NCI-H1417 (cell line): ENCODE data around the gene C12orf75.
"Not testable (repeated sequence)": the region's sequence is repeated elsewhere in the genome, so short reads cannot be mapped to it uniquely, and the experiment has no call there.

ENCODE experiments used
- DNase-seq, 3 experiments: peaks; one replicate each; lab custom pipeline; 2025; lab: John Stamatoyannopoulos, UW

C12orf75 gene

GRCh38 chr12:105377077-105377476, 46.6 kb downstream of the C12orf75 start:
- no peak for DNase-seq

GRCh38 chr12:105378911-105379310, 48.4 kb downstream of the C12orf75 start:
- DNase-seq: peak in 2 of 3 experiments; percentile 42 to 73

GRCh38 chr12:105382771-105383622, 52.5 kb downstream of the C12orf75 start:
- DNase-seq: peak; percentile 58 to 86 (median 77)

GRCh38 chr12:105384220-105384619, 53.7 kb downstream of the C12orf75 start:
- no peak for DNase-seq

GRCh38 chr12:105384916-105385535, 54.5 kb downstream of the C12orf75 start:
- no peak for DNase-seq

DNA sequence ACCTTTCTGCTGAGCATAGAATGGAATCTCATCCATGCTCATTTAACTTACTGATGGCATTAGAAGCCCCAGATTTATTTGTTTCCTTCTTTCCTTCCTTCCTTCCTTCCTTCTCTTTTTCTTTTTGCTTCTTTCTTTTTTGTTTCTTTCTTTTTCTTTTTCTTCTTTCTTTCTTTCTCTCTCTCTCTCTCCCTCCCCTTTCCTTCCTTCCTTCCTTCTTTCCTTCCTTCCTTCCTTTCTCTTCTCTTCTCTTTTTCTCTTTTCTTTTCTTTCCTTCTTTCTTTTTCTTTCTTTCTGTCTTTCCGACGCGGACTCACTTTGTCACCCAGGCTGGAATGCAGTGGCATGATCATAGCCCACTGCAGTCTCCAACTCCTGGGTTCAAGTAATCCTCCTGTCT, 55.9 kb downstream of the C12orf75 start:
- DNase-seq: no peak

GRCh38 chr12:105391231-105391630, 60.7 kb downstream of the C12orf75 start:
- no peak for DNase-seq

- no peak for DNase-seq
Observed at GRCh38 chr12:105393587-105393986, 63.1 kb downstream of the C12orf75 start.

GRCh38 chr12:105396024-105396423, 65.5 kb downstream of the C12orf75 start:
- DNase-seq: no peak

GRCh38 chr12:105396983-105397382, 66.5 kb downstream of the C12orf75 start:
- DNase-seq: no peak

GRCh38 chr12:105398930-105399329, 68.4 kb downstream of the C12orf75 start:
- no peak for DNase-seq

- DNase-seq: no peak
Observed at GRCh38 chr12:105399428-105400081, 69.1 kb downstream of the C12orf75 start.

DNA sequence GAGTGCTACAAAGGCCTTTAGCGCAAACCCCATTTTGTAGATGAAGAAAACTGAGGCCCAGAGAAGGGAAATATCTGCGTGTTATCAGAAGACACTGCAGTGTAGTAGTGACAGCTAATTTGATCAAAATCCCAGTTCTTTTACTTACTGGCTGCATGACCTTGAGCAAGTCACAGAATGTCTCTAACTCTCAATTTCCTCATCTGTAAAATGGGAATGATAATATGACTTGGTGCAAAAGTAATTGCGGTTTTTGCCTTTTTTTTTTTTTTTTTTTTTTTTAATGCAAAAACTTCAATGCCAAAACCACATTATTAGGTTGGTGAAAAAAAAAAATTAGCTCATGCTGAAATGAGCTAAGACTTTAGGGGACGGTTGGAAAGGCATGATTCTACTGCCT, 69.7 kb downstream of the C12orf75 start:
- DNase-seq: no peak

- DNase-seq: no peak
Observed at GRCh38 chr12:105401198-105401597, 70.7 kb downstream of the C12orf75 start.

GRCh38 chr12:105402366-105402765, 71.9 kb downstream of the C12orf75 start:
- DNase-seq: no peak

GRCh38 chr12:105403095-105403494, 72.6 kb downstream of the C12orf75 start:
- no peak for DNase-seq

- DNase-seq: not testable (repeated sequence)
Observed at GRCh38 chr12:105404134-105404533, 73.6 kb downstream of the C12orf75 start.

DNA sequence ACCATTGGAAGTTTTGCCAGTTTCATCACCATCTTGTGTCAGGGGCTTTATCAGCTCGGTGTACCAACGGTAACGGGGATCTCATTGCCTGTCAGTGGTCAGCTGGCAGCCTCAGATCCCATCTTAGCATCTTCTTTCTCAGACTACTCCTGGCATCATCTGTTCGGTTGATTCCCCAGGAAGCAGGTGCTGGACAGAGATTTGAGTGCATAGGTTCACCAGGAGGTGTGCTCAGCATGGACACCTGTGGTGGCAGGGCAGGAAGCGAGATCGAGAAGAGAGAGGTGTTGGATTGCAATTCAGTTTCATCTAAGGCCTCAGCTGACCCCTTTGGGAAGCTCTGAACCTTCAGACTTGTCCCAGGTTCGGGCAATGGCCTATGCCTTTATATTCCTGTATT, 76.0 kb downstream of the C12orf75 start:
- DNase-seq: peak in 1 of 3 experiments; percentile 50

- no peak for DNase-seq
Observed at GRCh38 chr12:105409279-105409678, 78.8 kb downstream of the C12orf75 start.

DNA sequence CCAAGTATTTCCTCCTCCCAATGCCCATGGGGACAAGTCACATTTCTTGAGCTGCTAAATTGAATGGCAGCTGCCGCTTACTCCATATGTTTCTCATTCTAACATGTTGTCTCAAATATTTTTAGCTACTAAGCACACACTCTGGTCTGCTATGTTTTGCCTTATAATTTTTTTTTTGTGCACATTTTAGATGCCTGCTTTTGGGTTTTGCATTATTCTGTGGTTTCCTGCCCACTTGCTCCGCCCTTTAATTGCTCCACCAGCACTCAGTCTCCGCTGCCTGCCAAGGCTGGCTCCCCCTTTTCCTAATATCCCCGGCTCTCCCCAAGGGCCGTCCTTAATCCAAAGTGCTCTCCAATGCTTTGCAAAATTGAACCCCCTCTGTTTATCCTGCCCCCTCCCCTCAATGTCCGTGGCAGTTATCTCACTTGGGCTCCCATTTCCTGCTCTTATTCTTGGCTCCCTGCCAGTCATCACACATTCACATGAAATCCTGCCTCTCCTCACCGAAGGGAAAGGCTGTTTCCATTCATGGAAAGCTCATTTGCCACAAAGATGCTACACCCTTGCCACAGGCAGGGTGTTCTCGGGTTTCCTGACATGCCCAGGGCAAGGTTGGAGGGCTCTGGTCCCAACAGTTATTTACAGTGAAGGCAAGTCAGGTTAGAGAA, 79.4 kb downstream of the C12orf75 start:
- peak; percentile 93 to 99 (median 95) for DNase-seq

DNA sequence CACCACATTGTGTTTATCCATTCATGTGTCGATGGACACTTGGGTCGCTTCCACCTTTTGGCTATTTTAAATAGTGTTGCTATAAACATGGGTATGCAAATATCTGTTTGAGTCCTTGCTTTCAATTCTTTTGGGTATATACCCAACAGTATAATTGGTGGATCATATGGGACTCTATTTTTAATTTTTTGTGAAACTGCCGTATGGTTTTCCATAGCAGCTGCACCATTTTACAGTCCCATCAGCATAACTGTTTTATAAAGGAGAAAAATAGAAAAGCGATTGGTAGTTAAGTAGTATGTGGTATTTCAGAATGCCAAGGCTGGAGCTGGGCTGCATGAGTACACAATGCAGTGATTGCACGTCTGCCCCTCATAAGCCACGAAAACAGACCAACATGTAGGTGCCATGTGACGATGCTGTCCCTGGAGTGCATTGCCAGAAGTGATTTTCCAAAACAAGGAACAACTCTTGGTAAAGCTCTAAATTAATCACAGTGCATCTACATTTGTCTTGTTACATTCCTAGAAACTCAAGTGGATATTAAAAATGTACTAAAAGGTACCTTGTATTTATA, 83.5 kb downstream of the C12orf75 start:
- no peak for DNase-seq

DNA sequence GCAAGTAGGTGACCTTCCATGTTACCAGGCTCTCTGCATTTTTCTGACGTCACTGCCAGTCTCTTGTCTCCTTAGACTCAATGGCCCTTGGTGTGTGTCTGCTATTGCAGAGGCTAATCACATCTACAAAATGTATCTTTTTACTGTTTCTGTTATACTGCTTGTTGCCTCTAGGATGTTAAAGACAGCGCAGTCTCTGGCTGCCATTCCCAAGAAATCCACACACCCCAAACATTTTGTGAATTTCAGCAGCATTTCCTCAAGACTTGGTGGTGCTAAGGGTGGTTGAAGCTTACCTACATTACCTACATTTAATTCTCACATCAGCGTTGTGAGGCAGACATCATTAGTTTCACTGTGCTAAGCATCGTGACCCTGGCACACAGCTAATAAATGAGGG, 87.2 kb downstream of the C12orf75 start:
- DNase-seq: no peak
